ENCODE measurements around the gene RNF183. TPM values are rescaled to one million over a fixed set of nuclear protein-coding genes. Genes with fewer than 3 reads are reported as not detected.

RNF183 gene
- polyA plus RNA-seq, 1 of the 3 experiments (the other 2 are of a cell fraction) = not detected

GRCh38 chr9:113320051-113320450 lies 16.9 kb upstream of the RNF183 start:
- Histone ChIP-seq H4K20me1 (ENCODE audit: insufficient read depth) (no peaks in the 10 kb centered on the region), H3K9ac (no peak overlapping the region), H3K27ac (ENCODE audit: low read depth in 2 of 2, low read length in 1 of 2) (no peak overlapping the region), H3K4me2 (no peak overlapping the region), H3K9me2 (no peaks in the 10 kb centered on the region), H3K79me2 (ENCODE audit: insufficient read depth) (no peaks in the 10 kb centered on the region), H3K9me3 (no peaks in the 10 kb centered on the region), H2AFZ (ENCODE audit: low read depth) (no peak overlapping the region), H3K36me3 (replicated peaks in 1 of 2; ENCODE audit: control insufficient read depth in 1 of 2, insufficient read depth in 2 of 2, low read length in 1 of 2) (peaks cover 0 to 3% of the 10 kb centered on the region in 2 experiments), H3K27me3 (ENCODE audit: insufficient read depth) (no peaks in the 10 kb centered on the region; the same call in 1 of the 2 replicates), H3F3A (replicated peaks; ENCODE audit: insufficient read depth) (no peaks in the 10 kb centered on the region), H3K4me3 (ENCODE audit: low read depth in 2 of 2, low read length in 1 of 2) (no peak overlapping the region), H3K4me1 (ENCODE audit: control insufficient read depth in 1 of 2, insufficient read depth in 2 of 2, low read depth in 1 of 2, low read length in 1 of 2) (peaks cover 0 to 4% of the 10 kb centered on the region in 2 experiments; a peak in 1 of 4 replicates)
- POLR2A ChIA-PET = interaction anchor here (0.7 to 1.3 kb wide), 3 partner anchors 20 to 90 kb away, joined by 3 to 5 read pairs (median 3); partner anchors contain the start of genes C9orf43, CDC26, POLE3 and PRPF4
- CTCF ChIA-PET = interaction anchor here (1.0 to 1.8 kb wide), 8 partner anchors 11 to 271 kb away, joined by 3 to 6 read pairs (median 4); partner anchors contain the start of gene ALAD
- no peak for TF ChIP-seq NRF1 (IDR thresholded peaks at IDR 0.05; ENCODE audit: low read depth, low read length)
- no peak for TF ChIP-seq YY1 (IDR thresholded peaks at IDR 0.05; ENCODE audit: low read depth)
- TF ChIP-seq EP300 (IDR thresholded peaks at IDR 0.05; ENCODE audit: borderline replicate concordance in 1 of 2, low read depth in 1 of 2, low read length in 1 of 2) = no peak
- no peak for TF ChIP-seq SMC3 (IDR thresholded peaks at IDR 0.05; ENCODE audit: low read depth, low read length)
- TF ChIP-seq IRF3 (IDR thresholded peaks at IDR 0.05; ENCODE audit: low read depth, low read length) = no peak
- TF ChIP-seq FOSL2 (IDR thresholded peaks at IDR 0.05; ENCODE audit: borderline replicate concordance, low read depth) = no peak
- 64% methylated on average over 2 of the region's 3 CpGs for WGBS (ENCODE audit: low lambda C conversion rate)
- DNase-seq = no peak

GRCh38 chr9:113319054-113319453 lies 15.9 kb upstream of the RNF183 start:
- Histone ChIP-seq H3K27me3 (ENCODE audit: insufficient read depth) (no peaks in the 10 kb centered on the region; the same call in 1 of the 2 replicates), H3K4me2 (no peak overlapping the region), H2AFZ (ENCODE audit: low read depth) (no peak overlapping the region), H3F3A (replicated peaks; ENCODE audit: insufficient read depth) (no peaks in the 10 kb centered on the region), H3K4me1 (ENCODE audit: control insufficient read depth in 1 of 2, insufficient read depth in 2 of 2, low read depth in 1 of 2, low read length in 1 of 2) (peaks cover 0 to 4% of the 10 kb centered on the region in 2 experiments; a peak in 1 of 4 replicates), H3K9me2 (no peaks in the 10 kb centered on the region), H3K9ac (no peak overlapping the region), H3K79me2 (ENCODE audit: insufficient read depth) (no peaks in the 10 kb centered on the region), H4K20me1 (ENCODE audit: insufficient read depth) (no peaks in the 10 kb centered on the region), H3K36me3 (replicated peaks in 1 of 2; ENCODE audit: control insufficient read depth in 1 of 2, insufficient read depth in 2 of 2, low read length in 1 of 2) (peaks cover 0 to 3% of the 10 kb centered on the region in 2 experiments), H3K27ac (ENCODE audit: low read depth in 2 of 2, low read length in 1 of 2) (no peak overlapping the region), H3K9me3 (no peaks in the 10 kb centered on the region), H3K4me3 (ENCODE audit: low read depth in 2 of 2, low read length in 1 of 2) (no peak overlapping the region)
- WGBS (ENCODE audit: low lambda C conversion rate) = 29% methylated on average over 2 of the region's 2 CpGs
- ChIA-PET CTCF (interaction anchor here (0.7 to 2.0 kb wide), 17 partner anchors 9 to 272 kb away, joined by 3 to 11 read pairs (median 4); partner anchors contain the start of genes ALAD, HDHD3 and WDR31), POLR2A (interaction anchor here (1.1 to 1.3 kb wide), 3 partner anchors 21 to 91 kb away, joined by 3 to 5 read pairs (median 3); partner anchors contain the start of genes C9orf43, CDC26, POLE3 and PRPF4)
- peak; percentile 68 for DNase-seq
- no peak for TF ChIP-seq ZBTB33 (IDR thresholded peaks at IDR 0.05; ENCODE audit: borderline replicate concordance, low read depth)
- no peak for TF ChIP-seq EZH2phosphoT487 (IDR thresholded peaks at IDR 0.05; ENCODE audit: borderline replicate concordance, low read depth)
- TF ChIP-seq POLR2AphosphoS5 (IDR thresholded peaks at IDR 0.05; ENCODE audit: low read depth, low read length) = no peak
- TF ChIP-seq YY1 (IDR thresholded peaks at IDR 0.05; ENCODE audit: low read depth) = no peak
- TF ChIP-seq SIN3A (IDR thresholded peaks at IDR 0.05; ENCODE audit: borderline replicate concordance, low read depth, low read length) = no peak
- no peak for TF ChIP-seq GABPA (IDR thresholded peaks at IDR 0.05; ENCODE audit: low read depth)
- peak in 1 of 2 experiments; percentile 40; a peak in 1 of 4 replicates for TF ChIP-seq EP300 (IDR thresholded peaks at IDR 0.05; ENCODE audit: borderline replicate concordance in 1 of 2, low read depth in 1 of 2, low read length in 1 of 2)
- peak; percentile 32; the same call in 1 of the 2 replicates for TF ChIP-seq MXI1 (IDR thresholded peaks at IDR 0.05; ENCODE audit: low read depth, low read length)
- no peak for TF ChIP-seq CHD2 (IDR thresholded peaks at IDR 0.05; ENCODE audit: low read length, partially characterized antibody)
- TF ChIP-seq ELF1 (IDR thresholded peaks at IDR 0.05) = no peak
- no peak for TF ChIP-seq REST (IDR thresholded peaks at IDR 0.05; ENCODE audit: low read depth, low read length)
- peak; percentile 83 for TF ChIP-seq GATA2 (CRISPR knock-in tag; IDR thresholded peaks at IDR 0.05)
- no peak for TF ChIP-seq FOSL2 (IDR thresholded peaks at IDR 0.05; ENCODE audit: borderline replicate concordance, low read depth)
- TF ChIP-seq RXRA (IDR thresholded peaks at IDR 0.05; ENCODE audit: borderline replicate concordance, low read depth) = no peak
- peak; percentile 69; the same call in 1 of the 2 replicates for TF ChIP-seq RCOR1 (IDR thresholded peaks at IDR 0.05; ENCODE audit: low read length)

Data from SK-N-SH (cell line).